DND-41 (cell line): Measurements from ENCODE around the gene WNT9B.

Source experiments
- ATAC-seq: fragments of 200-7000 bp; cut with Tn5 transposase; 3 replicates; pipeline ENCODE4 v1.9.1; 2021; ENCODE audit warnings: low read depth; ENCODE audit not compliant: insufficient read depth
- DNase-seq: peaks from one replicate; pipeline ENCODE4 v3.0.0-alpha.2; 2020
- H2AFZ ChIP-seq: 2 replicates; pipeline ENCODE4 v1.6.0; 2012; ENCODE audit warnings: low read depth, low read length
- H3K27ac ChIP-seq: 2 replicates; pipeline ENCODE4 v1.5.1; 2012; ENCODE audit warnings: low read length, inconsistent platforms
- H3K27me3 ChIP-seq: fragments of 200-600 bp; sonication (generic); 2 replicates; pipeline ENCODE4 v1.6.0; 2012; ENCODE audit warnings: low read length, mild to moderate bottlenecking, inconsistent platforms; ENCODE audit not compliant: insufficient read depth, poor library complexity
- H3K36me3 ChIP-seq: 2 replicates; pipeline ENCODE4 v1.5.1; 2012; ENCODE audit warnings: low read length, inconsistent platforms; ENCODE audit not compliant: insufficient read depth
- H3K4me1 ChIP-seq: 2 replicates; pipeline ENCODE4 v1.5.1; 2012; ENCODE audit warnings: mild to moderate bottlenecking, low read length; ENCODE audit not compliant: insufficient read depth
- H3K4me2 ChIP-seq: 2 replicates; pipeline ENCODE4 v1.6.0; 2012; ENCODE audit warnings: mild to moderate bottlenecking, moderate library complexity, low read length, inconsistent platforms; ENCODE audit not compliant: insufficient read depth
- H3K4me3 ChIP-seq, 2 experiments: fragments of 200-600 bp in 1 of 2; shearing (Covaris generic) in 1 of 2; 2 replicates each; pipeline ENCODE4 v1.5.1; 2012 to 2016; ENCODE audit warnings: inconsistent platforms in 2 of 2, low read length in 2 of 2, mild to moderate bottlenecking in 2 of 2, low read depth in 1 of 2, moderate library complexity in 1 of 2
- H3K79me2 ChIP-seq: 2 replicates; pipeline ENCODE4 v1.6.0; 2012; ENCODE audit warnings: low read length, inconsistent platforms; ENCODE audit not compliant: insufficient read depth
- H3K9ac ChIP-seq: 2 replicates; pipeline ENCODE4 v1.6.0; 2012; ENCODE audit warnings: low read depth, mild to moderate bottlenecking, inconsistent platforms, low read length, moderate library complexity
- H3K9me3 ChIP-seq: 2 replicates; pipeline ENCODE4 v1.5.1; 2012; ENCODE audit warnings: low read length, moderate library complexity, mild to moderate bottlenecking, inconsistent platforms; ENCODE audit not compliant: insufficient read depth, severe bottlenecking
- H4K20me1 ChIP-seq: 2 replicates; pipeline ENCODE4 v1.6.0; 2012; ENCODE audit warnings: low read length; ENCODE audit not compliant: insufficient read depth
- CTCF ChIP-seq: IDR thresholded peaks from 2 replicates; pipeline ENCODE4 v1.5.1; 2012; ENCODE audit warnings: borderline replicate concordance, low read length, moderate library complexity, mild to moderate bottlenecking; ENCODE audit not compliant: poor library complexity, severe bottlenecking; ENCODE audit errors: extremely low read depth
- EZH2 ChIP-seq: IDR thresholded peaks from 3 replicates; pipeline ENCODE4 v1.6.1; 2012; ENCODE audit warnings: borderline replicate concordance, low read depth, mild to moderate bottlenecking, moderate library complexity, low read length, inconsistent platforms; ENCODE audit not compliant: severe bottlenecking

Gene WNT9B

GRCh38 chr17:46865100-46865499 is 13.7 kb downstream of the WNT9B start:
- Histone ChIP-seq H3K27me3 (no peaks in the 10 kb centered on the region), H4K20me1 (peaks cover 6% of the 10 kb centered on the region; the same call in 1 of the 2 replicates), H3K79me2 (no peaks in the 10 kb centered on the region), H3K9ac (peak overlapping the region; percentile 16; the same call in 1 of the 2 replicates), H3K9me3 (no peaks in the 10 kb centered on the region), H3K4me2 (peak overlapping the region; percentile 52), H3K27ac (peak overlapping the region; percentile 61), H3K36me3 (no peaks in the 10 kb centered on the region), H3K4me1 (peaks cover 18% of the 10 kb centered on the region), H3K4me3 (peak overlapping the region in 1 of 2 experiments; percentile 29; a peak in 1 of 4 replicates), H2AFZ (peak overlapping the region; percentile 34; the same call in 1 of the 2 replicates)
- ATAC-seq (peak; percentile 100), DNase-seq (peak; percentile 79)
- TF ChIP-seq EZH2 = no peak

- DNase-seq (no peak), ATAC-seq (no peak)
- no peak overlapping the region for H3K4me3 ChIP-seq
- no peak overlapping the region for H3K27ac ChIP-seq
- TF ChIP-seq CTCF (no peak), EZH2 (no peak)
- H3K27me3 ChIP-seq = no peaks in the 10 kb centered on the region
- H3K4me1 ChIP-seq = peaks cover 18% of the 10 kb centered on the region
- no peaks in the 10 kb centered on the region for H3K79me2 ChIP-seq
- H4K20me1 ChIP-seq = peaks cover 6% of the 10 kb centered on the region; the same call in 1 of the 2 replicates
- H3K9ac ChIP-seq = no peak overlapping the region
- H3K4me2 ChIP-seq = no peak overlapping the region
- no peaks in the 10 kb centered on the region for H3K36me3 ChIP-seq
- H2AFZ ChIP-seq = no peak overlapping the region
- no peaks in the 10 kb centered on the region for H3K9me3 ChIP-seq
Measured at GRCh38 chr17:46866325-46866724, 14.9 kb downstream of the WNT9B start.

GRCh38 chr17:46866747-46867146 is 15.4 kb downstream of the WNT9B start:
- H3K4me1 ChIP-seq = peaks cover 18% of the 10 kb centered on the region
- no peak overlapping the region for H2AFZ ChIP-seq
- H3K4me2 ChIP-seq = no peak overlapping the region
- H3K36me3 ChIP-seq = no peaks in the 10 kb centered on the region
- H4K20me1 ChIP-seq = peaks cover 6% of the 10 kb centered on the region; the same call in 1 of the 2 replicates
- H3K27ac ChIP-seq = no peak overlapping the region
- no peaks in the 10 kb centered on the region for H3K79me2 ChIP-seq
- H3K9ac ChIP-seq = no peak overlapping the region
- ATAC-seq (no peak), DNase-seq (no peak)
- H3K27me3 ChIP-seq = no peaks in the 10 kb centered on the region
- no peaks in the 10 kb centered on the region for H3K9me3 ChIP-seq
- no peak for TF ChIP-seq EZH2
- TF ChIP-seq CTCF = no peak
- no peak overlapping the region for H3K4me3 ChIP-seq

- TF ChIP-seq EZH2 = no peak
- no peak for TF ChIP-seq CTCF
- H3K36me3 ChIP-seq = no peaks in the 10 kb centered on the region
- peaks cover 6% of the 10 kb centered on the region; the same call in 1 of the 2 replicates for H4K20me1 ChIP-seq
- DNase-seq = no peak
- H3K79me2 ChIP-seq = no peaks in the 10 kb centered on the region
- no peak overlapping the region for H3K4me2 ChIP-seq
- H3K27me3 ChIP-seq = no peaks in the 10 kb centered on the region
- no peak overlapping the region for H3K9ac ChIP-seq
- no peaks in the 10 kb centered on the region for H3K9me3 ChIP-seq
- peaks cover 18% of the 10 kb centered on the region for H3K4me1 ChIP-seq
- no peak overlapping the region for H3K27ac ChIP-seq
- H2AFZ ChIP-seq = no peak overlapping the region
- ATAC-seq = no peak
- no peak overlapping the region for H3K4me3 ChIP-seq
Measured at GRCh38 chr17:46868689-46869187, 17.4 kb downstream of the WNT9B start.
